Neural progenitor cell (in vitro differentiated cells): ENCODE results near the gene KRTAP22-1. TPM values are rescaled to one million over a fixed set of nuclear protein-coding genes. Genes with fewer than 3 reads are reported as not detected.

Source experiments
- DNase-seq: peaks from one replicate; pipeline ENCODE4 v3.0.0-alpha.2; 2016; ENCODE audit warnings: low spot score
- H2AFZ ChIP-seq: fragments of 200-600 bp; sonication (generic); replicated peaks from 2 replicates; pipeline ENCODE4 v1.6.1; 2016; ENCODE audit warnings: antibody characterized with exemption
- H3F3A ChIP-seq: fragments of 200-600 bp; sonication (generic); 2 replicates; pipeline ENCODE4 v1.6.1; 2016; ENCODE audit warnings: antibody characterized with exemption, low read depth
- H3K27ac ChIP-seq: fragments of 200-600 bp; sonication (generic); 2 replicates; pipeline ENCODE4 v1.5.1; 2016; ENCODE audit warnings: mild to moderate bottlenecking
- H3K27me3 ChIP-seq: fragments of 200-600 bp; sonication (generic); 2 replicates; pipeline ENCODE4 v1.6.1; 2016; ENCODE audit warnings: mild to moderate bottlenecking, moderate library complexity
- H3K36me3 ChIP-seq: fragments of 200-600 bp; sonication (generic); 2 replicates; pipeline ENCODE4 v1.5.1; 2016
- H3K4me1 ChIP-seq: fragments of 200-600 bp; sonication (generic); 2 replicates; pipeline ENCODE4 v1.6.1; 2016; ENCODE audit warnings: mixed run types
- H3K4me2 ChIP-seq: fragments of 200-600 bp; sonication (generic); 2 replicates; pipeline ENCODE4 v1.6.1; 2016
- H3K4me3 ChIP-seq: fragments of 200-600 bp; sonication (generic); 2 replicates; pipeline ENCODE4 v1.5.1; 2016
- H3K79me2 ChIP-seq: fragments of 200-600 bp; sonication (generic); 2 replicates; pipeline ENCODE4 v1.6.1; 2016; ENCODE audit warnings: low read depth
- H3K9ac ChIP-seq: fragments of 200-600 bp; sonication (generic); 2 replicates; pipeline ENCODE4 v1.6.1; 2016
- H3K9me3 ChIP-seq: fragments of 200-600 bp; sonication (generic); 2 replicates; pipeline ENCODE4 v1.5.1; 2016; ENCODE audit warnings: low read depth
- H4K20me1 ChIP-seq: fragments of 200-600 bp; sonication (generic); 2 replicates; pipeline ENCODE4 v1.6.1; 2016; ENCODE audit warnings: low read depth
- H3K27ac Mint-ChIP-seq: 3 replicates; pipeline ENCODE4 v1.8.0; 2021; ENCODE audit warnings: mixed read lengths
- H3K27me3 Mint-ChIP-seq: 2 replicates; pipeline ENCODE4 v1.8.0; 2022; ENCODE audit warnings: low read depth, mild to moderate bottlenecking, inconsistent platforms, moderate library complexity, mixed read lengths; ENCODE audit not compliant: insufficient read depth
- H3K36me3 Mint-ChIP-seq: 3 replicates; pipeline ENCODE4 v1.8.0; 2021; ENCODE audit warnings: mixed read lengths
- H3K4me1 Mint-ChIP-seq: 3 replicates; pipeline ENCODE4 v1.8.0; 2021; ENCODE audit warnings: mixed read lengths
- H3K4me3 Mint-ChIP-seq: 3 replicates; pipeline ENCODE4 v1.8.0; 2021; ENCODE audit warnings: mild to moderate bottlenecking, moderate library complexity, mixed read lengths
- H3K9me3 Mint-ChIP-seq: 3 replicates; pipeline ENCODE4 v1.8.0; 2020; ENCODE audit warnings: mixed read lengths
- CTCF ChIP-seq: fragments of 200-600 bp; sonication (generic); IDR thresholded peaks from 2 replicates; pipeline ENCODE4 v1.5.1; 2017; ENCODE audit warnings: antibody characterized with exemption, mild to moderate bottlenecking
- EZH2 ChIP-seq: fragments of 200-600 bp; sonication (generic); IDR thresholded peaks from 2 replicates; pipeline ENCODE4 v1.6.1; 2017; ENCODE audit warnings: antibody characterized with exemption, mild to moderate bottlenecking, moderate library complexity
- EZH2phosphoT487 ChIP-seq: fragments of 200-600 bp; sonication (generic); IDR thresholded peaks from 2 replicates; pipeline ENCODE4 v1.6.1; 2017; ENCODE audit warnings: antibody characterized with exemption
- total RNA-seq: library from RNA; depleted of rRNA; stranded (reverse); fragments of >200 nt; gene quantifications from 2 replicates; pipeline ENCODE4 v1.2.3, GENCODE V29; 2015; ENCODE audit warnings: low replicate concordance

Gene KRTAP22-1
- total RNA-seq, 1 donor from 2014 or later = not detected

GRCh38 chr21:30561264-30561895 is 39.5 kb upstream of the KRTAP22-1 start, which contains the start of gene KRTAP19-7:
TSS of gene KRTAP19-7 (minus strand) at chr21:30561314. CDS start at chr21:30561289, 25 bp downstream.
- Histone ChIP-seq H3K9me3 (peaks cover 9% of the 10 kb centered on the region), H3K27ac (no peak within 1 kb of the TSS), H3K9ac (no peak within 1 kb of the TSS), H3K36me3 (no peaks in the 10 kb centered on the region), H3K79me2 (no peaks in the 10 kb centered on the region), H3K27me3 (no peaks in the 10 kb centered on the region), H3K4me3 (no peak within 1 kb of the TSS), H3K4me1 (no peaks in the 10 kb centered on the region), H2AFZ (no peak within 1 kb of the TSS), H3F3A (no peaks in the 10 kb centered on the region), H4K20me1 (no peaks in the 10 kb centered on the region), H3K4me2 (no peak within 1 kb of the TSS)
- no peak within 1 kb of the TSS for H3K4me3 Mint-ChIP-seq
- no peaks in the 10 kb centered on the region for H3K4me1 Mint-ChIP-seq
- H3K36me3 Mint-ChIP-seq = no peaks in the 10 kb centered on the region
- H3K9me3 Mint-ChIP-seq = no peaks in the 10 kb centered on the region
- H3K27ac Mint-ChIP-seq = no peak within 1 kb of the TSS
- TF ChIP-seq EZH2phosphoT487 (no peak), EZH2 (no peak), CTCF (no peak)
- peaks cover 2% of the 10 kb centered on the region for H3K27me3 Mint-ChIP-seq
- DNase-seq = no peak

- no peak for DNase-seq
- no peak for TF ChIP-seq EZH2phosphoT487
- TF ChIP-seq EZH2 = no peak
- no peak for TF ChIP-seq CTCF
- Histone ChIP-seq H4K20me1 (no peaks in the 10 kb centered on the region), H2AFZ (no peak overlapping the region), H3K9ac (no peak overlapping the region), H3K4me3 (no peak overlapping the region), H3F3A (no peaks in the 10 kb centered on the region), H3K4me1 (no peaks in the 10 kb centered on the region), H3K36me3 (no peaks in the 10 kb centered on the region), H3K27me3 (no peaks in the 10 kb centered on the region), H3K27ac (no peak overlapping the region), H3K79me2 (no peaks in the 10 kb centered on the region), H3K4me2 (no peak overlapping the region), H3K9me3 (peaks cover 7% of the 10 kb centered on the region)
- H3K9me3 Mint-ChIP-seq = no peaks in the 10 kb centered on the region
- peaks cover 2% of the 10 kb centered on the region for H3K27me3 Mint-ChIP-seq
- H3K4me1 Mint-ChIP-seq = no peaks in the 10 kb centered on the region
- H3K4me3 Mint-ChIP-seq = no peak overlapping the region
- H3K36me3 Mint-ChIP-seq = no peaks in the 10 kb centered on the region
- H3K27ac Mint-ChIP-seq = no peak overlapping the region
Observed at GRCh38 chr21:30561957-30562356, 38.9 kb upstream of the KRTAP22-1 start.

- Histone ChIP-seq H3K4me3 (no peak overlapping the region), H3K4me2 (no peak overlapping the region), H4K20me1 (no peaks in the 10 kb centered on the region), H3K27me3 (no peaks in the 10 kb centered on the region), H3K9me3 (peaks cover 7% of the 10 kb centered on the region), H3K79me2 (no peaks in the 10 kb centered on the region), H3K4me1 (no peaks in the 10 kb centered on the region), H3K36me3 (no peaks in the 10 kb centered on the region), H2AFZ (no peak overlapping the region), H3K27ac (no peak overlapping the region), H3K9ac (no peak overlapping the region), H3F3A (no peaks in the 10 kb centered on the region)
- Mint-ChIP-seq H3K27ac (no peak overlapping the region), H3K9me3 (no peaks in the 10 kb centered on the region), H3K27me3 (peaks cover 2% of the 10 kb centered on the region), H3K36me3 (no peaks in the 10 kb centered on the region), H3K4me3 (no peak overlapping the region), H3K4me1 (no peaks in the 10 kb centered on the region)
- TF ChIP-seq EZH2phosphoT487 (no peak), CTCF (no peak), EZH2 (no peak)
- no peak for DNase-seq
Observed at GRCh38 chr21:30563072-30563471, 37.8 kb upstream of the KRTAP22-1 start.
